Embryonic facial prominence (tissue), 1 donor: ENCODE data around the gene IFITM5.

Source experiments
- DNase-seq: peaks from one replicate; pipeline ENCODE4 v3.0.0-alpha.2; 2016; ENCODE audit errors: extremely low spot score

IFITM5 gene

GRCh38 chr11:266676-267439 is 32.5 kb downstream of the IFITM5 start:
- DNase-seq, result no peak

- no peak for DNase-seq
Measured at GRCh38 chr11:261624-262023, 37.7 kb downstream of the IFITM5 start.

- no peak for DNase-seq
Measured at GRCh38 chr11:259413-259812, 39.9 kb downstream of the IFITM5 start.

- DNase-seq, result no peak
Measured at GRCh38 chr11:257766-258493, 41.4 kb downstream of the IFITM5 start.

- DNase-seq, result no peak
Measured at GRCh38 chr11:256952-257737, 42.2 kb downstream of the IFITM5 start.

GRCh38 chr11:255816-256215 is 43.5 kb downstream of the IFITM5 start:
- DNase-seq, result no peak

- no peak for DNase-seq
Measured at GRCh38 chr11:255176-255575, 44.1 kb downstream of the IFITM5 start.

- DNase-seq, result no peak
Measured at GRCh38 chr11:253886-254270, 45.4 kb downstream of the IFITM5 start.

GRCh38 chr11:253160-253885 is 46.0 kb downstream of the IFITM5 start:
- DNase-seq, result no peak

GRCh38 chr11:252666-253065 is 46.7 kb downstream of the IFITM5 start:
- DNase-seq, result no peak

GRCh38 chr11:251550-251949 is 47.8 kb downstream of the IFITM5 start:
- no peak for DNase-seq

GRCh38 chr11:250740-251299 is 48.5 kb downstream of the IFITM5 start:
- no peak for DNase-seq

- no peak for DNase-seq
Measured at GRCh38 chr11:250274-250673, 49.1 kb downstream of the IFITM5 start.

GRCh38 chr11:249062-249461 is 50.3 kb downstream of the IFITM5 start:
- DNase-seq, result no peak
